Activated CD8-positive, alpha-beta T cell treated with anti-CD3 and anti-CD28 coated beads for 36 hours (primary cell): ENCODE measurements around the gene NPC1. TPM values are rescaled to one million over a fixed set of nuclear protein-coding genes. Genes with fewer than 3 reads are reported as not detected.

Experiments used
- ATAC-seq: fragments of 200-7000 bp; cut with Tn5 transposase; one replicate; pipeline ENCODE4 v1.10.0; 2021; ENCODE audit warnings: mild to moderate bottlenecking, moderate library complexity
- CTCF ChIA-PET: fragments of 350-600 bp; sonication (Branson Sonifier 250); formaldehyde crosslinking; loops from one replicate; lab custom pipeline; 2021; ENCODE audit warnings: antibody characterized with exemption; lab: Charles Lee
- POLR2A ChIA-PET: fragments of 350-600 bp; sonication (Branson Sonifier 250); formaldehyde crosslinking; loops from one replicate; lab custom pipeline; 2021; ENCODE audit warnings: antibody characterized with exemption; lab: Charles Lee
- DNase-seq: peaks from one replicate; pipeline ENCODE4 v3.0.0-alpha.2; 2020
- H3K27ac Mint-ChIP-seq: one replicate; pipeline ENCODE4 v1.8.0; 2021; ENCODE audit warnings: mild to moderate bottlenecking, mixed read lengths
- H3K27me3 Mint-ChIP-seq: one replicate; pipeline ENCODE4 v1.8.0; 2021; ENCODE audit warnings: mixed read lengths
- H3K36me3 Mint-ChIP-seq: one replicate; pipeline ENCODE4 v1.8.0; 2021; ENCODE audit warnings: low read depth, mixed read lengths
- H3K4me1 Mint-ChIP-seq: one replicate; pipeline ENCODE4 v1.8.0; 2021; ENCODE audit warnings: low read depth, mixed read lengths
- H3K4me3 Mint-ChIP-seq: one replicate; pipeline ENCODE4 v1.8.0; 2021; ENCODE audit warnings: mild to moderate bottlenecking, moderate library complexity, mixed read lengths
- H3K9me3 Mint-ChIP-seq: one replicate; pipeline ENCODE4 v1.8.0; 2021; ENCODE audit warnings: mixed read lengths
- CTCF ChIP-seq: fragments of 200-600 bp; IDR thresholded peaks from one replicate; pipeline ENCODE4 v1.8.0; 2022; ENCODE audit warnings: antibody characterized with exemption, mild to moderate bottlenecking
- intact Hi-C: fragments of 100-400 bp; cut with micrococcal nuclease; formaldehyde crosslinking; loops from one replicate; pipeline ENCODE4 v1.10.0; 2022
- total RNA-seq, 2 experiments: library from RNA; stranded (reverse); gene quantifications; one replicate each; pipeline ENCODE4 v1.2.3, GENCODE V29; 2021

The NPC1 gene
- total RNA-seq, 2 experiments from 2014 or later = 21.5 to 22.9 TPM

- Mint-ChIP-seq H3K4me1 (peaks cover 50% of the 10 kb centered on the region), H3K4me3 (no peak overlapping the region), H3K27me3 (no peaks in the 10 kb centered on the region), H3K9me3 (no peaks in the 10 kb centered on the region), H3K36me3 (peaks cover 31% of the 10 kb centered on the region), H3K27ac (peak overlapping the region; percentile 69)
- CTCF ChIA-PET = interaction anchor here (1.1 to 1.4 kb wide), 2 partner anchors 13 to 61 kb away, joined by 3 to 4 read pairs; no protein-coding TSS in a partner anchor
- DNase-seq (peak; percentile 63), ATAC-seq (peak; percentile 83)
- POLR2A ChIA-PET = interaction anchor here (0.7 to 2.4 kb wide), 3 partner anchors 10 to 90 kb away, joined by 3 to 6 read pairs (median 3); no protein-coding TSS in a partner anchor
- intact Hi-C loops = no loop called here
- TF ChIP-seq CTCF = no peak
Measured at GRCh38 chr18:23573626-23574431, 12.5 kb downstream of the NPC1 start.

- no peak for ATAC-seq
- intact Hi-C loops = no loop called here
Measured at GRCh38 chr18:23573020-23573419, 13.3 kb downstream of the NPC1 start.

GRCh38 chr18:23572570-23572969, 13.7 kb downstream of the NPC1 start:
- ATAC-seq = no peak
- Mint-ChIP-seq H3K4me1 (peaks cover 43% of the 10 kb centered on the region), H3K9me3 (no peaks in the 10 kb centered on the region), H3K4me3 (no peak overlapping the region), H3K27ac (no peak overlapping the region), H3K27me3 (no peaks in the 10 kb centered on the region), H3K36me3 (peaks cover 35% of the 10 kb centered on the region)
- TF ChIP-seq CTCF = no peak
- ChIA-PET CTCF (interaction anchor here (1.1 kb wide), 1 partner anchor 11 kb away, joined by 3 read pairs; no protein-coding TSS in a partner anchor), POLR2A (interaction anchor here (0.7 kb wide), 2 partner anchors 13 to 37 kb away, joined by 3 read pairs; partner anchors contain the start of gene NPC1)
- intact Hi-C loops = no loop called here
- no peak for DNase-seq

More at GRCh38 chr18:23573020-23573419, 13.3 kb downstream of the NPC1 start:
- Mint-ChIP-seq H3K4me1 (peaks cover 43% of the 10 kb centered on the region), H3K27ac (peak overlapping the region; percentile 4), H3K36me3 (peaks cover 33% of the 10 kb centered on the region), H3K4me3 (no peak overlapping the region), H3K27me3 (no peaks in the 10 kb centered on the region), H3K9me3 (no peaks in the 10 kb centered on the region)
- no peak for TF ChIP-seq CTCF
- POLR2A ChIA-PET = no interaction called here
- CTCF ChIA-PET = no interaction called here
- DNase-seq = no peak

DNA sequence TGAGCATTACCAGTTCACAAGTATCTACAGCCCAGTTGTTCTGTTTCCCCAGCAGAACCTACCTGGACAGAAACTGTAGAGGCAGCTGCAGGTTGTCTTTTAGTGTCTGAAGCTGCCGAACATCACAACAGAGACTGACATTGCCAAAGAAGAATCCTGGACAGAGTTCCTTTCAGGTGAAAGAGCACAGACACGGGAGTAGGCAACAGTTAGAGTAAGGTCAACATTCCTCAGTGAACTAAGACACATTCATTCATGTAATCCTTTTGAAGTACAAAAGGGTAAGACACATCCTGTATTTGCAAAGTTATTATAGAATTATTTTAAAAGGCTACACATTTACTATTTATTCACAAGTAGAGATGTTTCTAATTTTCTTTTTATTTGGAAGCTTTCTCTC, 14.3 kb downstream of the NPC1 start:
- H3K27me3 Mint-ChIP-seq = no peaks in the 10 kb centered on the region
- H3K9me3 Mint-ChIP-seq = no peaks in the 10 kb centered on the region
- intact Hi-C loops = no loop called here
- no peak for TF ChIP-seq CTCF
- H3K36me3 Mint-ChIP-seq = peaks cover 40% of the 10 kb centered on the region
- no peak for ATAC-seq
- no peak for DNase-seq
- H3K27ac Mint-ChIP-seq = peak overlapping the region; percentile 42
- CTCF ChIA-PET = interaction anchor here (1.1 kb wide), 1 partner anchor 12 kb away, joined by 3 read pairs; no protein-coding TSS in a partner anchor
- POLR2A ChIA-PET = interaction anchor here (0.7 to 1.3 kb wide), 3 partner anchors 9 to 36 kb away, joined by 3 read pairs; partner anchors contain the start of gene NPC1
- peaks cover 43% of the 10 kb centered on the region for H3K4me1 Mint-ChIP-seq
- no peak overlapping the region for H3K4me3 Mint-ChIP-seq
